Measurements from ENCODE around the gene SOX10. TPM values are rescaled to one million over a fixed set of nuclear protein-coding genes. Genes with fewer than 3 reads are reported as not detected.

The SOX10 gene
- total RNA-seq, 1 donor from 2014 or later, result not detected

DNA sequence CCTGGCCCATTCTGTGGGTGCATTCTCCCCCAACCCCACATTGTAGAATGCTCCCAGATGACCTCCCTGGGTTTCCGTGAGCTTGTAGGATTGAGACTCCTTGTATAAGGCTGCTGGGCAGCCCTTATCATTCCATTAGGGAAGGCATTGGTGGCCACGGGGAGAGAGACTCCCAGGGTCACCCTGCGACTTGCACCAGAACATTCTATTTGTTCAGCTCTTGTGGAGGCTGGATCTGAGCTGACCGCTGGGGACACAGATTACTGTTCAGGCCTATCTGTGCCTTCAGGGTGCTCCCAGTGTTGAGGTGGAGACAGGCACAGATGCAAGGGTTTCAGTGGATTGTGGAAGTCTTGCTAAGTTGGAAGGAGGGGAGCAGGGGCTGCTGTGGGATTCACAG, 60.4 kb downstream of the SOX10 start:
- Mint-ChIP-seq H3K4me3 (ENCODE audit: unreplicated experiment) (no peak overlapping the region), H3K36me3 (ENCODE audit: low read depth) (peaks cover 27% of the 10 kb centered on the region), H3K9me3 (ENCODE audit: low read depth) (no peaks in the 10 kb centered on the region), H3K27me3 (ENCODE audit: low read depth) (no peaks in the 10 kb centered on the region), H3K27ac (ENCODE audit: unreplicated experiment) (peak overlapping the region; percentile 2), H3K4me1 (ENCODE audit: low read depth) (peaks cover 8% of the 10 kb centered on the region)
- DNase-seq (ENCODE audit: low spot score), result no peak
- TF ChIP-seq, protein P1, sequence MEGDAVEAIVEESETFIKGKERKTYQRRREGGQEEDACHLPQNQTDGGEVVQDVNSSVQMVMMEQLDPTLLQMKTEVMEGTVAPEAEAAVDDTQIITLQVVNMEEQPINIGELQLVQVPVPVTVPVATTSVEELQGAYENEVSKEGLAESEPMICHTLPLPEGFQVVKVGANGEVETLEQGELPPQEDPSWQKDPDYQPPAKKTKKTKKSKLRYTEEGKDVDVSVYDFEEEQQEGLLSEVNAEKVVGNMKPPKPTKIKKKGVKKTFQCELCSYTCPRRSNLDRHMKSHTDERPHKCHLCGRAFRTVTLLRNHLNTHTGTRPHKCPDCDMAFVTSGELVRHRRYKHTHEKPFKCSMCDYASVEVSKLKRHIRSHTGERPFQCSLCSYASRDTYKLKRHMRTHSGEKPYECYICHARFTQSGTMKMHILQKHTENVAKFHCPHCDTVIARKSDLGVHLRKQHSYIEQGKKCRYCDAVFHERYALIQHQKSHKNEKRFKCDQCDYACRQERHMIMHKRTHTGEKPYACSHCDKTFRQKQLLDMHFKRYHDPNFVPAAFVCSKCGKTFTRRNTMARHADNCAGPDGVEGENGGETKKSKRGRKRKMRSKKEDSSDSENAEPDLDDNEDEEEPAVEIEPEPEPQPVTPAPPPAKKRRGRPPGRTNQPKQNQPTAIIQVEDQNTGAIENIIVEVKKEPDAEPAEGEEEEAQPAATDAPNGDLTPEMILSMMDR (IDR thresholded peaks at IDR 0.05), result no peak

Small RNAs within 50 kb of the gene (microRNA-seq; reads per million reads assigned to microRNA genes)
- gene MIR4534 (ENCODE audit: borderline number of aligned reads), result not detected
- 3.3 reads per million for gene MIR6820 (ENCODE audit: borderline number of aligned reads)

Other genes starting within 250 kb of the SOX10 start
- 23.1 to 24.8 TPM (median 23.6 TPM) in 3 replicates for gene GCAT, start 176.6 kb downstream of the SOX10 start, total RNA-seq
- 0.37 to 0.41 TPM in 2 of 3 replicates, not detected in the other for gene GALR3, start 161.2 kb downstream of the SOX10 start, total RNA-seq
- gene ANKRD54, start 140.2 kb downstream of the SOX10 start, total RNA-seq, result 17.6 to 17.8 TPM (median 17.7 TPM) in 3 replicates
- gene EIF3L, start 135.1 kb downstream of the SOX10 start, total RNA-seq, result 312 to 325 TPM (median 323 TPM) in 3 replicates
- gene MICALL1, start 78.3 kb downstream of the SOX10 start, total RNA-seq, result 50.3 to 65.5 TPM (median 58.6 TPM) in 3 replicates
- not detected in 3 replicates for gene C22orf23, start 31.0 kb downstream of the SOX10 start, total RNA-seq
- 63.0 to 72.6 TPM (median 67.5 TPM) in 3 replicates for gene POLR2F, start 30.9 kb downstream of the SOX10 start, total RNA-seq
- gene PICK1, start 72.8 kb upstream of the SOX10 start, total RNA-seq, result 13.5 to 22.6 TPM (median 19.1 TPM) in 3 replicates
- 0.50 TPM in 1 of 3 replicates, not detected in the others for gene SLC16A8, start 99.6 kb upstream of the SOX10 start, total RNA-seq
- 0.21 to 0.42 TPM in 2 of 3 replicates, not detected in the other for gene BAIAP2L2, start 126.1 kb upstream of the SOX10 start, total RNA-seq
- gene PLA2G6, start 197.3 kb upstream of the SOX10 start, total RNA-seq, result 16.3 to 30.2 TPM (median 21.0 TPM) in 3 replicates
- gene MAFF, start 217.4 kb upstream of the SOX10 start, total RNA-seq, result 1.7 to 9.9 TPM (median 8.5 TPM) in 3 replicates